Lower lobe of right lung (tissue), 2 donors: ENCODE data around the gene CITED2. TPM values are rescaled to one million over a fixed set of nuclear protein-coding genes. Genes with fewer than 3 reads are reported as not detected.

Experiments used
- ATAC-seq, 2 donors: fragments of 200-7000 bp; cut with Tn5 transposase; one replicate each; pipeline ENCODE4 v1.9.1; 2020 to 2022; ENCODE audit warnings: mild to moderate bottlenecking in 2 of 2, moderate library complexity in 2 of 2
- DNase-seq: peaks from one replicate; pipeline ENCODE4 v3.0.0-alpha.2; 2020
- H3K27ac ChIP-seq: fragments of 200-600 bp; one replicate; pipeline ENCODE4 v1.8.0; 2022
- H3K27me3 ChIP-seq: fragments of 200-600 bp; one replicate; pipeline ENCODE4 v1.8.0; 2022; ENCODE audit warnings: low read depth
- H3K36me3 ChIP-seq: fragments of 200-600 bp; one replicate; pipeline ENCODE4 v1.8.0; 2022; ENCODE audit warnings: mild to moderate bottlenecking
- H3K4me1 ChIP-seq: fragments of 200-600 bp; one replicate; pipeline ENCODE4 v1.8.0; 2022
- H3K4me3 ChIP-seq: fragments of 200-600 bp; one replicate; pipeline ENCODE4 v1.8.0; 2022; ENCODE audit warnings: mild to moderate bottlenecking
- H3K9me3 ChIP-seq: fragments of 200-600 bp; one replicate; pipeline ENCODE4 v1.8.0; 2022
- intact Hi-C: fragments of 100-400 bp; cut with DNase I; formaldehyde crosslinking; loops from one replicate; pipeline ENCODE4 v1.11.0; 2022
- total RNA-seq: library from RNA; stranded (reverse); fragmentation: NEBNext Ultra II Directional; extraction: Animal tissue kit (Norgen Biotek cat#: 25700); gene quantifications from one replicate; pipeline ENCODE4 v1.2.1, GENCODE V29; 2021
- TF ChIP-seq, protein P1 (sequence below): fragments of 200-600 bp; IDR thresholded peaks from one replicate; pipeline ENCODE4 v1.8.0; 2022; ENCODE audit warnings: antibody characterized with exemption, mild to moderate bottlenecking
- donor health status: DM: no; HTN: yes; CAD: no; lungs with severe emphysema.

CITED2 gene
- total RNA-seq, 1 donor from 2014 or later: 275 TPM

DNA sequence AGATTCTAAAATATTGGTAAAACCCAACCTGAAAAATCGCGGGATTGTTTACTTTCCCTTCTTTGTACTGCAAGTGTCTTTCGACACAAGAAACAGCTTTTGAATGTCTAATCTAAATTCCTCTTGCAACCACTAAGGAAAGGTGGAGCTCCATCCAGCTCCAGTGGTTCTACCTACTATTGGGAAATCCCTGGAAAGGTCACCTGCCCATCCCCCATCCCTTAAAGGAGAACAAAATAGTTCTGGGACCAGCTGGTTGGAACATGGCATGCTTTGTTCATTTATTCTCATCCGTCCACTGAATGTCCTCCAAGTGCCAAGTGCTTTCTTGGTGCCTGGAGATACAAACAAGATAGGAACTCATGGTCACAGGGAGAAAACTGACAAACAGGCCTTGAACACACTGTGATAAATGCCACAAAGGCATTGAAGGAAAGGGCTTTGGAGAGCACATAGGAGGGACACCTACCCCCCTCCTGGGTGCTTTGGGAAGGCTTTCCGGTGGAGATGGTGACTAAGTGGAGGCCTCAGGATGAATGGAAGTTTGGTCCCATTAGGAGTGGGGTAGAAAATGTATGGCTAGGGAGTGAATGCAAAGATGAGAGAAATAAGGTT lies 2.3 kb upstream of the CITED2 start:
- DNase-seq: no peak
- H3K27ac ChIP-seq: peak overlapping the region; percentile 99
- no peaks in the 10 kb centered on the region for H3K27me3 ChIP-seq
- H3K4me3 ChIP-seq: peak overlapping the region; percentile 93
- peaks cover 22% of the 10 kb centered on the region for H3K4me1 ChIP-seq
- intact Hi-C loops: loop anchor here (10.0 kb wide), 2 partner anchors 158 to 378 kb away; no protein-coding TSS in a partner anchor
- no peak for ATAC-seq
- TF ChIP-seq, protein P1, sequence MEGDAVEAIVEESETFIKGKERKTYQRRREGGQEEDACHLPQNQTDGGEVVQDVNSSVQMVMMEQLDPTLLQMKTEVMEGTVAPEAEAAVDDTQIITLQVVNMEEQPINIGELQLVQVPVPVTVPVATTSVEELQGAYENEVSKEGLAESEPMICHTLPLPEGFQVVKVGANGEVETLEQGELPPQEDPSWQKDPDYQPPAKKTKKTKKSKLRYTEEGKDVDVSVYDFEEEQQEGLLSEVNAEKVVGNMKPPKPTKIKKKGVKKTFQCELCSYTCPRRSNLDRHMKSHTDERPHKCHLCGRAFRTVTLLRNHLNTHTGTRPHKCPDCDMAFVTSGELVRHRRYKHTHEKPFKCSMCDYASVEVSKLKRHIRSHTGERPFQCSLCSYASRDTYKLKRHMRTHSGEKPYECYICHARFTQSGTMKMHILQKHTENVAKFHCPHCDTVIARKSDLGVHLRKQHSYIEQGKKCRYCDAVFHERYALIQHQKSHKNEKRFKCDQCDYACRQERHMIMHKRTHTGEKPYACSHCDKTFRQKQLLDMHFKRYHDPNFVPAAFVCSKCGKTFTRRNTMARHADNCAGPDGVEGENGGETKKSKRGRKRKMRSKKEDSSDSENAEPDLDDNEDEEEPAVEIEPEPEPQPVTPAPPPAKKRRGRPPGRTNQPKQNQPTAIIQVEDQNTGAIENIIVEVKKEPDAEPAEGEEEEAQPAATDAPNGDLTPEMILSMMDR: no peak
- peaks cover 14% of the 10 kb centered on the region for H3K36me3 ChIP-seq
- no peaks in the 10 kb centered on the region for H3K9me3 ChIP-seq

DNA sequence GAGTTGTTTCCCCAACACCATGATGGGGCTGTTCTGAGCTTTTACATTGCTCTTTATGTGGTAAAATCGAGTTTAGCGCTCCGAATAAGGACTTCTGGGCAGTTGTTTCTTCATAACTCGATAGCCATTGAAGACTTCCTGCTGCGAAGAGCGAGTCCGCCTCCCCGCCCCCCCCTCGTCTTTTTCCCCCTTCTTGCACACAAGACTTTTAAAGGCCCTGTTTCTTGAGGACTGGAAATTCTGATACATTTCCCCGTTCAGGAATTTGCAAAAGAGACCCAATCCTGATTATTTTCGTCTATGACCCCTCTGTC lies 1.5 kb upstream of the CITED2 start:
- Histone ChIP-seq H3K9me3 (no peaks in the 10 kb centered on the region), H3K4me1 (peaks cover 27% of the 10 kb centered on the region), H3K4me3 (peak overlapping the region; percentile 93), H3K27me3 (no peaks in the 10 kb centered on the region), H3K36me3 (peaks cover 22% of the 10 kb centered on the region), H3K27ac (peak overlapping the region; percentile 99)
- TF ChIP-seq, protein P1: no peak
- peak; percentile 72 for DNase-seq
- intact Hi-C loops: loop anchor here (10.0 kb wide), 2 partner anchors 159 to 379 kb away; no protein-coding TSS in a partner anchor
- ATAC-seq: peak in 1 of 2 donors; percentile 1

DNA sequence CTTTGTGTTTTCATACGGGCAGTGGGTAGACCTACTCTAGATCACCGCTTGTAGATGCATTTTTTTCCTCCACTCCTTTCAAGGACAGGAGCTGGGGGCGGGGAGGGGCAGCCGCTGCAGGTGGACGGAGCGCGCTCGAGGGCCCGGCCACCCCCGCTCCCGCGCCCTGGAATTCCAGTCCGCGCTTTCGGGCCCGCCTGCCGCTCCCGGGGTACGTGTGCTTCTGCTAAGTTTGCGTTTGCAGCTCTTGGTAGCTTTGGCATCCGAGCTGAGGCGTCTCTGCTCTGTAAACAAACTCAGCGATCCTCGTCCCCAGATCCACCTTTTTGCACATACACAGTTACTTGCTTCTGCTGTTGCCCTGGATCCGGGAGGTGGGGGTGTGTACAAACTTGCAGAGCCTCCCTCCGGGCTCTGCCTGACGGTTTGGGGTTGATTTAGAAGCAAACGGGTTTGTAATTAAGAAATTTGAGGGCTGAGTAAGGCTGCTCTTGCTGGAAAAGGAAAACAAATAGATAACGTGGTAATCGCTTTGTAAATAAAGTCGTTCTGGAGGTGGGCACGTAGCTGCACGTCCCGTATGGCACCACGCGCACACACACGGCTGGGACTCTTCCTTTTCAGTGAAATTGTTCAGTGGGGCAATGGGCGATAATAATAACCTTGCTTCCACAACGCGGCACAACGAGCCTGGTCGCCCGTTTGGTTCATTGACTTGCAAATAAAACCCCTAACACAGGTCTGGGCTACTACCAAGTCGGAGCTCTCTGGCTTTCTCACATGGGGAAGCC lies 973 bp upstream of the CITED2 start:
- TF ChIP-seq, protein P1: no peak
- H3K36me3 ChIP-seq: peaks cover 22% of the 10 kb centered on the region
- H3K9me3 ChIP-seq: no peaks in the 10 kb centered on the region
- intact Hi-C loops: loop anchor here (10.0 kb wide), 2 partner anchors 159 to 379 kb away; no protein-coding TSS in a partner anchor
- peak; percentile 94 for DNase-seq
- H3K27ac ChIP-seq: peak overlapping the region; percentile 99
- no peaks in the 10 kb centered on the region for H3K27me3 ChIP-seq
- H3K4me3 ChIP-seq: peak overlapping the region; percentile 93
- ATAC-seq: peak; percentile 86 to 91
- H3K4me1 ChIP-seq: peaks cover 28% of the 10 kb centered on the region

DNA sequence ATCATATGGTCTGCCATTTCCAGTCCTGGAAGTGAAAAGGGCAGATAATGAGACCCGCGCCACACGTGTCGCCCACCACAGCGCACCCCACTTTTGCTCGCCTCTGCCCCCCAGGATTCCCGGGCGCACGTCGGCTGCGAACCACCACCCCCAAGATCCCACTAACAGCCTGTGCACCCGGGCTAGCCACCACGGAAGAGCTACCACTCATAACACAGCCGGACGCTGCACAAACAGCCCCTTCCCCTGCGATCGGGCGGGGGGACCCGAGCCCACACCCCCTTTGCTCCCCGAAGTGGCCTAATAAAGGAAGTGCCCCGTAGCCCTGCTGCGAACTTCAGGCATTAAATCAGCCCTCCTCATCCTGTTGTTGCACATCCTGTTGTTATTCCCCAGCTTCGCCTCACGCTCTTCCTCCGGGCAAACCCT lies 506 bp downstream of the CITED2 start:
- H3K27ac ChIP-seq: peak overlapping the region; percentile 99
- no peaks in the 10 kb centered on the region for H3K9me3 ChIP-seq
- H3K4me1 ChIP-seq: peaks cover 42% of the 10 kb centered on the region
- no peak for ATAC-seq
- no peaks in the 10 kb centered on the region for H3K27me3 ChIP-seq
- DNase-seq: no peak
- H3K36me3 ChIP-seq: peaks cover 22% of the 10 kb centered on the region
- intact Hi-C loops: loop anchor here (10.0 kb wide), 2 partner anchors 161 to 381 kb away; no protein-coding TSS in a partner anchor
- peak overlapping the region; percentile 93 for H3K4me3 ChIP-seq
- TF ChIP-seq, protein P1: no peak

DNA sequence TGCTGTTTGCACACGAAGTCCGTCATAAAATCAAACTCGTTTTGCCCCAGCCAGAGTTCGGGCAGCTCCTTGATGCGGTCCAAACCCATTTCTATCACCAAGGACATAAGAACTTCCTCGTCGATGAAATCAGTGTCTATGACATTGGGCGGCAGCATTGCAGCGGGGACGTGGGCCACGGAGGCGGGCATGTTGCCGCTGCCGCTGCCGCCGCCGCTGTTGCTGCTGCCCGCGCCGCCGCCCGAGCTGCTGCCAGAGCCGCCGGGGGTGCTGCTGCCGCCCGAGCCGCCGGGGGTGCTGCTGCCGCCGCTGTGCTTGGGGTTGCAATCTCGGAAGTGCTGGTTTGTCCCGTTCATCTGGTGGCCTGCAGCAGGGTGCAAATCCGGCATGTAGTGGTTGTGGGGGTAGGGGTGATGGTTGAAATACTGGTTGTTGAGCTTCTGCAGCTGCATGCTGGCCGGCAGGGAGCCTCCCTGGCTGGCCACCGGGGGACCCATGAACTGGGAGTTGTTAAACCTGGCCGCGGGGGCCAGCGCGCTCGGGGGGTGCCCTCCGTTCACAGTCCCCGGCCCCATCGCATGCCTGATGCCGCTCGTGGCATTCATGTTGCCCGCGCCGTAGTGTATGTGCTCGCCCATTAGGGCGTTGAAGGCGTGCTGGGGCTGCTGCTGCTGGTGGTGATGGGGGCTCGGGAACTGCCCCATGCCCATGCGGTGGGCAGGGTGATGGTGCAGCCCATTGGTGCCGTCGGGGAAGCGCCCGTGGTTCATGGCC lies 1.1 kb downstream of the CITED2 start:
- H3K27me3 ChIP-seq: no peaks in the 10 kb centered on the region
- peaks cover 47% of the 10 kb centered on the region for H3K4me1 ChIP-seq
- H3K27ac ChIP-seq: peak overlapping the region; percentile 99
- ATAC-seq: peak; percentile 3 to 4
- intact Hi-C loops: loop anchor here (10.0 kb wide), 2 partner anchors 161 to 381 kb away; no protein-coding TSS in a partner anchor
- H3K36me3 ChIP-seq: peaks cover 22% of the 10 kb centered on the region
- H3K4me3 ChIP-seq: peak overlapping the region; percentile 93
- TF ChIP-seq, protein P1: peak; percentile 43
- peak; percentile 82 for DNase-seq
- no peaks in the 10 kb centered on the region for H3K9me3 ChIP-seq
